GM10266 (cell line): ENCODE results near the gene SPRED2.

ENCODE experiments used
- DNase-seq: peaks from one replicate; pipeline ENCODE4 v3.0.0; 2012; ENCODE audit errors: extremely low spot score
- TF ChIP-seq, protein P1 (sequence below): IDR thresholded peaks from 2 replicates; pipeline ENCODE4 v1.5.1; 2012; ENCODE audit warnings: mild to moderate bottlenecking, low read depth; ENCODE audit not compliant: control insufficient read depth, insufficient read depth; ENCODE audit errors: missing control alignments

The SPRED2 gene

DNA sequence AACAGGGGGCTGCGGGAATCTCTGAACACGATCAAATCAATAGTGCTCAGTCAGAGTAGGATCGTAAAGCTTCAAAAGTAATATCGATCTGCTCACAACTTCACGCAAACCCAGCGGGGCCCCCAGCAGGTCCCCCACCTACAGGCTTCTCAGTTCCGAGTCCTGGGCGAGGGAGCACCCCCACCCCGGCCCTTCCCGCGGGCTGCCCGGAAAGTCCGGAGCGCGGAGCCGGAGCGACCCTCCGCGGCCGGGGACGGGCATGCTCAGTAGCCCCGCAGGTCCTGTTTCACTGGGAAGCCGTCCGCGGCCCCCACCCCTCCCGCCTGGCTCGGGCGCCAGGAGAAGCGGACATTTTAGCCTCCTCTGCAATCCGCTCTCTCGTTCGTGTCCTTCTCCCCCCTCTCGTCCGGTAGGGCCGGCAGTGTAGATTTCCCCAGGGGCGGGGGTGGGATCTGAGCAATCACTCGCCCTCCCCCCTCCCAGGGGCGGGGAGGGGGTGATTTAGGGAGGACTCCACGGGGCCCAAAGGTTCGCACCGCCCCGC lies 3.3 kb upstream of the SPRED2 start:
- DNase-seq: peak; percentile 88
- TF ChIP-seq, protein P1, sequence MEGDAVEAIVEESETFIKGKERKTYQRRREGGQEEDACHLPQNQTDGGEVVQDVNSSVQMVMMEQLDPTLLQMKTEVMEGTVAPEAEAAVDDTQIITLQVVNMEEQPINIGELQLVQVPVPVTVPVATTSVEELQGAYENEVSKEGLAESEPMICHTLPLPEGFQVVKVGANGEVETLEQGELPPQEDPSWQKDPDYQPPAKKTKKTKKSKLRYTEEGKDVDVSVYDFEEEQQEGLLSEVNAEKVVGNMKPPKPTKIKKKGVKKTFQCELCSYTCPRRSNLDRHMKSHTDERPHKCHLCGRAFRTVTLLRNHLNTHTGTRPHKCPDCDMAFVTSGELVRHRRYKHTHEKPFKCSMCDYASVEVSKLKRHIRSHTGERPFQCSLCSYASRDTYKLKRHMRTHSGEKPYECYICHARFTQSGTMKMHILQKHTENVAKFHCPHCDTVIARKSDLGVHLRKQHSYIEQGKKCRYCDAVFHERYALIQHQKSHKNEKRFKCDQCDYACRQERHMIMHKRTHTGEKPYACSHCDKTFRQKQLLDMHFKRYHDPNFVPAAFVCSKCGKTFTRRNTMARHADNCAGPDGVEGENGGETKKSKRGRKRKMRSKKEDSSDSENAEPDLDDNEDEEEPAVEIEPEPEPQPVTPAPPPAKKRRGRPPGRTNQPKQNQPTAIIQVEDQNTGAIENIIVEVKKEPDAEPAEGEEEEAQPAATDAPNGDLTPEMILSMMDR: no peak

DNA sequence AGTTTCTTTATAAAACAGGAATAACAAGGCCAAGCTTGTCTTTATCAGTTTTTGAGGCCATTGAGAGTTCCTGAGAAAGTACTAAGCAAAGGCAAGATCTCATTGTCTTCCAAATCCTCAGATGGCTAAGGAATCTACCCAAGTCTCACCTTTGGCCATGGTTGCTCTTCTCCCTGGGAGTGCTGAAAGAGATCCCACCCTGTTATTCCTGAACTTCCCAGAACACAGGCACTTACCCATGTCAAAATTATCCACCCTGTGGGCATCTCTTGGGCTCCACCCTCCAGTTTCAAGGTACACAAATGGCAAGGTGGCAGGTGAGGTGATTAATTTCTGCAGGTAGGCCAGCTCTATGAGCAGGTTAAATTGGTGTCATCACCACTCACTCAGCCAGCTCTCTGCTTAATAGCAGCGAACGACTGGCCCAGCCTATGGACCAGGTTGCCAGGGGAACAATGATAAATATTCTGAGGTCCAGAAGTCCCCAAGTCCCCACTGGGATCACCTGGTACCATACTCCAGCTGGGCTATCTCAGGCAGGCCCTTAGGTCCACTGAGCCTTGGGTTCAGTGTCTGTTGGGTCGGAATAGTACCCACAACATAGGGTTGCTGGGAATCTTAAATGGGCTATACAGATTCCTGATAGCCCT lies 2.3 kb upstream of the SPRED2 start:
- TF ChIP-seq, protein P1: no peak
- DNase-seq: no peak

DNA sequence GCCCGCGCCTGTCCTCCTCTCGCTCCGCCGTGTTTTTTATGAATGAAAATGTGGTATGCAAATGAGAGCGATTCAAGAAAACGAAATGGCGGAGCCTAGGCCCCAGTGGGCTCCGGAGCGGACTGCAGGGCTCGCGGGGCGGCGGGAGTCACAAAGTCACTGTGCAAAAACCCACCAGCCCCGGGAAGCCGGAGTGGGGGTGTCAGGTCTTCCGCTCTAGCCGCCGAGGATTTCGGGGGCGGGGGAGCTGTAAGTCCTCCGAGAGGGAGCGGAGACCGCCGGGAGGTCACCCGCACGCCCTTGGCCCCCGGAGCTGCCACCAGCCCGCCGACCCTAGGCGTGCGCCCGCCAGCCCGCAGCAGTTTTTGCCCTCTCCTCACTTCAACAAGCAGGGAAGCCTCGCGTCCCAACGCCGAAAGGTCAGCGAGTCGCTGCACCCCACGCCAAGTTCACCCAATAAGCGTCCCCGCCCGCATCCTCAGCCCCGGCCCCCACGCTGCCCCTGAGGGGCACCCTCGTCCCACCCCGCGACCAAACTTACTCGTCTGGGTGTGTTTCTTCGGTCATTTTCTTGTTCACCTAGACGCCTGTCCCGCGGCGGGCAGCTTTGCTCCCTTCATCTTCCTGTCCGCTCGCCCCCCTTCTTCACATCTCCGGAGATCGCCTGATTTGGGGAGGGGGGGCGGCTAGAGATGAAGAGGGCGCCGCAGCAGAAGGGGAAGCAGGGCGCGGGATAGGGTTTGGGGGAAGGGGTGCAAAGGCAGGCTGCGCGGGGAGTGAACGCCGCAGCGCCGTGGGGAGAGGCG lies 775 bp downstream of the SPRED2 start:
- DNase-seq: peak; percentile 71
- TF ChIP-seq, protein P1: no peak

DNA sequence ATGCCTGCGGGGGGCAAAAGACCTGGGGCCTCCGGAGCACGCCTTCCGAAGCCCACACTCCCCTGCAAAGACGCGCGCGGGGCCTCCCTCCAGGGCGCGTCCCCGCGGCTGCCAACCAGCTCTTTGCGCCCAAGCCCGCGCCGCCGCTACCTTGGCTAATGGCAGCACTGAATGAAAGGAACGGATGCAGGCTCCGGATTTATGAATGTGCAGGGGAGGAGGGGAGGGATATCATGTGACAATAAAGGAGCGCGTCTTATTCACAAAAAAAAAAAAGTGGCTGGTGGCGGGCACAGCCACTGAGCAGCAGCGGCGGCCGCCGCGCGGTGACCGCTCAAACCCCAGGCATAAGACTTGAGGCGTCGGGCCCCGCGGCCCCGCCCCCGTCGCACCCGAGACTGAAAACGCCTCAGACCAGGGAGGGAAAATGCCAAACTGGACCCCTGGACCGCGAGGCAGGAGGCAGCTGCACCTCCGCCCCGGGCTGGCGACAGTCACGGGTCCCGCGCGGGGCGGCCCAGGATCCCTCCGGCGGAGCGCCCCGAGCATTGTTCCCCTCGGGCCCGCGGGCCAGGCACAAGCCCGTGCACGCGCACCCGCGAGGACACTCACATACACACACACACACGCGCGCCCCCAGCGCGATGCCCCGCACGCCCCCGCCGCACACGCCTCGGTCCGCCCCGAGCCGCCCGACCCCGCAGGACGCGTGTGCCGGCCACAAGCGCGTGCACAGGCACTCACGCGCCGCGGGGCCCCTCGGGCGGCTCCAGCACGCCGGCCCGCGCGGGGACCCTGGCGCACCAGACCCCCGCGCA lies 1.6 kb downstream of the SPRED2 start:
- DNase-seq: peak; percentile 55
- TF ChIP-seq, protein P1: no peak

DNA sequence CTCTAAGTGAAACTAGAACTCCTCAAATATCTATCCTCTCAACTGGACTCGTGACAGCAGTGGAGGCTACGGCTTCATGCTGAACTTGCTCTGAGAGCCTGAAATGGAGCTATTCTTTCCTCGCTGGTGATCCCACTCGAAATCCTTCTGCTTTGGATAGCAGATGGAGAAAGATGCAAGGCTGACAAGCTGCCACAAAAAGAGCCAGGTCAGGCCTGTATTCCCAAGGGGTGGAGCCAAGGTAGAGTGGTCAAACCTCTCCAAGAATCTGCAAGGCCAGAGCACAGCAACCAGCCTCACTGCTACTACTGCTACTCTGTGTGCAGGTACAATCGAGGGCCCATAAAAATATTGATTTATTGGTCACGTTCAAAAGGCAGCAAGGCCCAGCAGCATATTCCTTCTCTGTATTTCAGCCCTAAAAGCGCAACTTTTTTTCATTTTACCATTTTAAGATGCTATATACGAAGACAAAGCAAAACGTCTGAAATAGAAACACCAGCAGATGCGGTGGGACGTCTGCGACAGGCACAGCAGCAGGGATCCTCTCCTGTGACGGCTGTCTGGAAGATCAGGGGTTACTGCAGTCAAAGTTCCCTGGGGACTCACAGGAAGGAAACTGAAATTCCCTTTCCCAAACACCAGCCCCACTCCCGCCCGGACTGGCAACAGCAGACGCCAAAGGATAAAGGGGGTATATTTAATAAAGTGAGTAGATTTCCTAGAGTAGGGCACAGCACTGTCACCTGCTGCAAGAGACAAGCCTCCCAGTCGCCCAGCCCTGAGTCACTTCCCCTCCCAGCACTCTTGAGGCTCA lies 2.4 kb downstream of the SPRED2 start:
- TF ChIP-seq, protein P1: no peak
- no peak for DNase-seq

DNA sequence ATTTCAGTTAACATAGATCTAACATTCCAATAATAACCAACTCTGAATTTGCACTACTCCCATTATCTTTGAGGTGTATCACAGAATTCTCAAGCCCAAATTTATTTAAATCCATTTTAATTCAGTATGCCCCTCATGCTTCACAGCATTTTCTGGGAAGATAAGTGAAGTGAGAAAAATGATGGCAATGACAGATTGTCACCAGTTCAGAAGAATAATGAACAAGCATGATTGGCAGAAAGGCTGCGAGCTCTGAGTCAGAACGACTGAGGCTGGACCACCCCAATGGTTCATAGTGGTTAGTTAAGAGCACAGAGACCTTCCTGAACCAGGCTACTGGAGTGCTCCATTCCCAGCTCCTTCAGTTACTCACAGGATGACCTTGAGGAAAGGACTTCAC lies 4.9 kb downstream of the SPRED2 start:
- TF ChIP-seq, protein P1: no peak
- no peak for DNase-seq
